Sigmoid colon (tissue), 7 donors: Measurements from ENCODE around the gene TLE2. TPM values are rescaled to one million over a fixed set of nuclear protein-coding genes. Genes with fewer than 3 reads are reported as not detected.
"Not testable (repeated sequence)": the region's sequence is repeated elsewhere in the genome, so short reads cannot be mapped to it uniquely, and the experiment has no call there.

Experiments used
- DNase-seq: peaks from one replicate; pipeline ENCODE4 v3.0.0-alpha.2; 2019
- H3K27ac ChIP-seq, 4 donors: fragments of 200-600 bp; sonication (generic); one replicate each; pipeline ENCODE4 v1.5.1; 2016 to 2019; ENCODE audit warnings: mild to moderate bottlenecking in 1 of 4
- H3K27me3 ChIP-seq, 3 donors: fragments of 200-600 bp; sonication (generic); one replicate each; pipeline ENCODE4 v1.5.1; 2019; ENCODE audit warnings: mild to moderate bottlenecking in 1 of 3
- H3K36me3 ChIP-seq, 4 donors: fragments of 200-600 bp; sonication (generic); one replicate each; pipeline ENCODE4 v1.5.1; 2016 to 2019
- H3K4me1 ChIP-seq, 4 donors: fragments of 200-600 bp; sonication (generic); one replicate each; pipeline ENCODE4 v1.5.1; 2017 to 2019
- H3K4me3 ChIP-seq, 4 donors: fragments of 200-600 bp; sonication (generic); one replicate each; pipeline ENCODE4 v1.5.1; 2017 to 2019; ENCODE audit warnings: mild to moderate bottlenecking in 2 of 4, moderate library complexity in 1 of 4
- H3K9me3 ChIP-seq, 4 donors: fragments of 200-600 bp in 3 of 4; sonication (generic) in 3 of 4; one replicate each; pipeline versions ENCODE4 v1.5.1 to v1.6.1; 2013 to 2019
- EP300 ChIP-seq, 4 donors: sonication (generic); formaldehyde crosslinking; IDR thresholded peaks; one replicate each; pipeline ENCODE4 v1.6.1; 2017; ENCODE audit warnings: antibody characterized with exemption in 4 of 4
- POLR2A ChIP-seq, 2 donors: fragments of 450-650 bp; IDR thresholded peaks; one replicate each; pipeline ENCODE4 v1.6.1; 2016; ENCODE audit warnings: antibody characterized with exemption in 2 of 2, mild to moderate bottlenecking in 2 of 2, moderate library complexity in 2 of 2
- POLR2AphosphoS5 ChIP-seq, 4 donors: sonication (generic); formaldehyde crosslinking; IDR thresholded peaks; one replicate each; pipeline ENCODE4 v1.6.1; 2017; ENCODE audit warnings: antibody characterized with exemption in 4 of 4
- WGBS, 2 donors: extraction: QIAGEN DNeasy Blood & Tissue Kit; methylation state at CpG; one replicate each; pipeline ENCODE4 v1.1.7; 2013; 5-methylcytosine and 5-hydroxymethylcytosine counted together
- intact Hi-C: fragments of 100-400 bp; cut with DNase I; formaldehyde crosslinking; loops from one replicate; pipeline ENCODE4 v1.15.1; 2023
- polyA plus RNA-seq, 3 donors: library from polyadenylated mRNA; stranded (reverse); fragments of 200-250 nt; gene quantifications; one replicate each; pipeline ENCODE4 v1.2.3, GENCODE V29; 2013
- total RNA-seq, 4 donors: library from RNA; depleted of rRNA; stranded (reverse); fragments of >200 nt; gene quantifications; one replicate each; pipeline ENCODE4 v1.1.0, GENCODE V29; 2016
- TF ChIP-seq, protein P1 (sequence below), 4 experiments: fragments of 450-650 bp in 3 of 4; fragments of 200-600 bp in 1 of 4; IDR thresholded peaks; one replicate each; pipeline ENCODE4 v1.5.1; 2016 to 2019; ENCODE audit warnings: antibody characterized with exemption in 4 of 4, mild to moderate bottlenecking in 3 of 4, moderate library complexity in 2 of 4
- donor health status: healthy with polysubstance abuse.
- donor health status: Bipolar disorder and iron deficiency.
- donor health status: healthy.

The TLE2 gene
- total and polyA plus RNA-seq, 7 donors: 10.9 to 66.5 (median 27.8) TPM

DNA sequence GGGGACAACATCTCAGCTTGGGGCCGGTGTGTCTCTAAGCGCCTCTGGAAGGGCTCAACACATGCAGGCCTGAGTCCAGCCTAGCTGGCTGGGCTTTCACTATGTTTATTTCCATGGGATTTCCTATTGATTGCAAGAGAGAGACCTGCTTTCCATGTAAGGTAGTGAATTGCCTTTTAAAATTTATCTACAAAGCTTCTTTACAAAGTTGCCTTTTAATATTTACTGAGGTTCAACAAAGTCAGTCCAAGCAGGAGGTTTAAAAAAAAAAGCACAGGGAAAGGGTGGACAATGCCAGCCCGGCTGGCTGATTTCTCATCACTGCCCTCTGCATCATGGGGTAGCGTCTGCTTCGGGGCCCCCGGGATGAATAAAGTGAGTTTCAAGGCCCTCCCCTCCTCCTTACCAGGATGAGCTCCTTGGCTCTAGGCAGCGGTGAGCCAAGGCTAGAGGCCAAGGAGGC is 15.8 kb downstream of the TLE2 start:
- TF ChIP-seq EP300 (IDR thresholded peaks at IDR 0.05) (no peak), POLR2AphosphoS5 (IDR thresholded peaks at IDR 0.05) (no peak), POLR2A (IDR thresholded peaks at IDR 0.05) (no peak)
- TF ChIP-seq, protein P1, sequence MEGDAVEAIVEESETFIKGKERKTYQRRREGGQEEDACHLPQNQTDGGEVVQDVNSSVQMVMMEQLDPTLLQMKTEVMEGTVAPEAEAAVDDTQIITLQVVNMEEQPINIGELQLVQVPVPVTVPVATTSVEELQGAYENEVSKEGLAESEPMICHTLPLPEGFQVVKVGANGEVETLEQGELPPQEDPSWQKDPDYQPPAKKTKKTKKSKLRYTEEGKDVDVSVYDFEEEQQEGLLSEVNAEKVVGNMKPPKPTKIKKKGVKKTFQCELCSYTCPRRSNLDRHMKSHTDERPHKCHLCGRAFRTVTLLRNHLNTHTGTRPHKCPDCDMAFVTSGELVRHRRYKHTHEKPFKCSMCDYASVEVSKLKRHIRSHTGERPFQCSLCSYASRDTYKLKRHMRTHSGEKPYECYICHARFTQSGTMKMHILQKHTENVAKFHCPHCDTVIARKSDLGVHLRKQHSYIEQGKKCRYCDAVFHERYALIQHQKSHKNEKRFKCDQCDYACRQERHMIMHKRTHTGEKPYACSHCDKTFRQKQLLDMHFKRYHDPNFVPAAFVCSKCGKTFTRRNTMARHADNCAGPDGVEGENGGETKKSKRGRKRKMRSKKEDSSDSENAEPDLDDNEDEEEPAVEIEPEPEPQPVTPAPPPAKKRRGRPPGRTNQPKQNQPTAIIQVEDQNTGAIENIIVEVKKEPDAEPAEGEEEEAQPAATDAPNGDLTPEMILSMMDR (IDR thresholded peaks at IDR 0.05): no peak
- H3K27me3 ChIP-seq: no peaks in the 10 kb centered on the region
- H3K4me3 ChIP-seq: no peak overlapping the region
- intact Hi-C loops: no loop called here
- H3K36me3 ChIP-seq: peaks cover 12 to 54% (median 17%) of the 10 kb centered on the region in 4 donors
- H3K27ac ChIP-seq: no peak overlapping the region
- 86 to 90% methylated on average over 7 of the region's 7 CpGs for WGBS, 2 donors
- H3K4me1 ChIP-seq: no peaks in the 10 kb centered on the region
- DNase-seq: no peak
- no peaks in the 10 kb centered on the region for H3K9me3 ChIP-seq

DNA sequence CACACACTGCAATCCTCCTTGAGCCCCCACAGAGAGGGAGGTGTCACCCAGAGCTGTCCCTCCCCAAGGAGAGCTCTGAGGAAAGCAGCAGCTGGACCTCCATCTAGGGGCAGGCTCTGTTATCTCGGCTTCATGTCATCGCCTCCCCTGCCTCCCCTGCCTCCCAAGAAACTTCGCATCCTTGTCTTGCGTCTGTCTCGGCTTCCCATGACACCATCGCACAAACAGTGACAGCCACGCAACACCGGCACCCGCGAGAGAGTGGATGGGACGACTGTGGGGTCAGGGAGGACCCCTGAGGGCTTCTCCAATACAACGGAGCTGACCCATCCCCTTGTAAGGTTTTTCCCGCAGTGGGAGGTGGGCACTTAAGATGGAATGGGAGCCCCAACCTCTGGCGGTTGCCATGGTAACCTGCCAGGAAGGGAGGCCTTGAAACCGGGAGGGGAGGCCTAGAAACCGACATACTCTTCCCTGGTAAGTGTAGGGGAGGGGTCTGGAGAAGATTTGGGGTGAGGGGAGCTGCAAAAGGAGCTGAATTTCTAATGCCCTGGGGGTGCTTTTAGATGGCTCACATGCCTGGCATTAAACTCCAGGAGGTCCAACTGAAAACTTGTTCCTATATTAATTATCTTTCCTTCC is 16.3 kb downstream of the TLE2 start:
- peaks cover 12 to 59% (median 17%) of the 10 kb centered on the region in 4 donors for H3K36me3 ChIP-seq
- no peak overlapping the region for H3K27ac ChIP-seq
- intact Hi-C loops: no loop called here

DNA sequence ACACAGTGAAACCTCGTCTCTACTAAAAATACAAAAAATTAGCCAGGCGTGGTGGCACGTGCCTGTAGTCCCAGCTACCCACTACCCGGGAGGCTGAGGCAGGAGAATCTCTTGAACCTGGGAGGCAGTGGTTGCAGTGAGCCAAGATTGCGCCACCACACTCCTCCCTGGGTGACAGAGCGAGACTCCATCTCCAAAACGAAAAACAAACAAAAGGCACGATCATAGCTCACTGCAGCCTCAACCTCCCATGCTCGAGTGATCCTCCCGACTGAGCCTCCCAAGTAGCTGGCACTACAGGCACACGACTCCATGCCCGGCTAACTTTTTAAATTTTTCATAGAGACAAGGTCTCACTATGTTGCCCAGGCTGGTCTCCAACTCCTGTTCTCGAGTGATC is 17.0 kb downstream of the TLE2 start:
- H3K27me3 ChIP-seq, DNase-seq, intact Hi-C loops, H3K9me3 ChIP-seq, H3K27ac ChIP-seq, H3K4me1 ChIP-seq, H3K4me3 ChIP-seq: not testable (repeated sequence)
- H3K36me3 ChIP-seq: peaks cover 12 to 66% (median 19%) of the 10 kb centered on the region in 4 donors
- 84 to 86% methylated on average over 13 of the region's 13 CpGs for WGBS, 2 donors

More for the DNA sequence above, 16.3 kb downstream of the TLE2 start:
- Histone ChIP-seq H3K27me3 (no peaks in the 10 kb centered on the region), H3K9me3 (no peaks in the 10 kb centered on the region), H3K4me1 (no peaks in the 10 kb centered on the region), H3K4me3 (no peak overlapping the region)
- TF ChIP-seq, protein P1 (IDR thresholded peaks at IDR 0.05): no peak
- TF ChIP-seq EP300 (IDR thresholded peaks at IDR 0.05) (no peak), POLR2A (IDR thresholded peaks at IDR 0.05) (no peak), POLR2AphosphoS5 (IDR thresholded peaks at IDR 0.05) (no peak)
- 85 to 87% methylated on average over 16 of the region's 16 CpGs for WGBS, 2 donors
- no peak for DNase-seq

DNA sequence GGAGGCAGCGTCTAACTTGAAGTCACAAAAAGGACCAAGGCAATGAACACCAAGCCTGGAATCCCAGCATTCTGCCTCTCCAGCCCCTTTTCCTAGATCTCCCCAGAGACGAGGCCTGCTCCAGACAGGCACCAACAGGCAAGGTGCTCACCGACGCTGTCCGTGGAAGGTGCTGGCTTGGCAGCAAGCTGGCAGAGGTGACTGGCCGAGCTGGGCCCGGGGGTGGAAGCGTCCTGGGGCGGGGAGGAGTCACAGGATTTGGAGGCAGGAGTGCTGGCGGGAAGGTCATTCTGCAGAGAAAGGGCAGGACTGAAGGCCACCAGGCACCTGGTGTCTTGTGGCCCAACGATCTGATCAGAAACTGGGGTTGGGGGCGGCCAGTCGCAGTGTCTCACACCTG is 18.2 kb downstream of the TLE2 start:
- Histone ChIP-seq H3K36me3 (peaks cover 12 to 75% (median 22%) of the 10 kb centered on the region in 4 donors), H3K4me3 (no peak overlapping the region), H3K4me1 (no peaks in the 10 kb centered on the region), H3K27ac (no peak overlapping the region), H3K9me3 (no peaks in the 10 kb centered on the region), H3K27me3 (no peaks in the 10 kb centered on the region)
- intact Hi-C loops: no loop called here
- 89 to 92% methylated on average over 13 of the region's 13 CpGs for WGBS, 2 donors
- DNase-seq: no peak
- TF ChIP-seq POLR2A (IDR thresholded peaks at IDR 0.05): no peak
- TF ChIP-seq EP300 (IDR thresholded peaks at IDR 0.05): no peak
- TF ChIP-seq POLR2AphosphoS5 (IDR thresholded peaks at IDR 0.05): no peak
- TF ChIP-seq, protein P1 (IDR thresholded peaks at IDR 0.05): no peak

DNA sequence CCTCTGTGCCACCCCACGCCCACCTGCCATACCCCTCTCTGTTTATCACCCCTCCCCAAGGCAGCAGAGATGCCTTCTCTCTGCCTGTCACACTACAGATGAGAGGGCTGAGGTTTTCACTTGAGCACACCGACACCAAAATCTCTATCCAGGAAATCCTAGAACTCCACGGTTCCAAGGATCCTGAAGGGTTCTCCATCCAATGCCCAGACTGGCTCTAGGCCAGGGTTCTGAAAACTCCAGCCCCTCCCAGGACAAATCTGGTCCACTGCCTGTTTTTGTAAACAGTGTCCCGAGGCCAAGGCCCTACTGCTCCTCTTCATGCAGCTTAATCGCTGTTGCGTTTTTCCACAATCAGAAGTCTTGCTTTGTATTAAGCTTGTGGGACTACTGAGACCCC is 20.1 kb downstream of the TLE2 start:
- Histone ChIP-seq H3K27me3 (no peaks in the 10 kb centered on the region), H3K36me3 (peaks cover 12 to 73% (median 20%) of the 10 kb centered on the region in 4 donors), H3K27ac (no peak overlapping the region), H3K9me3 (no peaks in the 10 kb centered on the region), H3K4me1 (no peaks in the 10 kb centered on the region), H3K4me3 (no peak overlapping the region)
- 80 to 85% methylated on average over 6 of the region's 6 CpGs for WGBS, 2 donors
- no peak for DNase-seq
- no peak for TF ChIP-seq EP300 (IDR thresholded peaks at IDR 0.05)
- no peak for TF ChIP-seq POLR2AphosphoS5 (IDR thresholded peaks at IDR 0.05)
- TF ChIP-seq POLR2A (IDR thresholded peaks at IDR 0.05): no peak
- intact Hi-C loops: no loop called here

DNA sequence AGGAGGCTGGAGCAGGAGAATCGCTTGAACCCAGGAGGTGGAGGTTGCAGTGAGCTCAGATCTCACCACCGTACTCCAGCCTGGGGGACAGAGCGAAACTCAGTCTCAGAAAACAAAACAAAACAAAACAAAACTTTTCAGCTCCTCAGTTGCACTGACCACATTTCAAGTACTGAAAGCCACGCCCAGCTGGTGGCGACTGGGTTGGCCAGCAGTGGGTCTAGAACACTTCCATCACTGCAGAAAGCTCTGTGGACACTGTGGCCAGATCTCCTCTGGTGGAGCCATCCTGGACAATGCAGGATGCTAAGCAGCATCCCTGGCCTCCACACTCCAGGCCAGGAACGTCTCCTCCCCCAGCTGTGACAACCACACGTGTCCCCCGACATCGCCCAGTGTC is 21.1 kb downstream of the TLE2 start:
- intact Hi-C loops: no loop called here

More for the DNA sequence above, 21.1 kb downstream of the TLE2 start:
- Histone ChIP-seq H3K27me3 (no peaks in the 10 kb centered on the region), H3K36me3 (peaks cover 8 to 71% (median 20%) of the 10 kb centered on the region in 4 donors), H3K9me3 (no peaks in the 10 kb centered on the region), H3K4me3 (no peak overlapping the region), H3K4me1 (no peaks in the 10 kb centered on the region), H3K27ac (no peak overlapping the region)
- WGBS, 2 donors: 82 to 86% methylated on average over 9 of the region's 9 CpGs
- no peak for DNase-seq
- TF ChIP-seq POLR2AphosphoS5 (IDR thresholded peaks at IDR 0.05) (no peak), EP300 (IDR thresholded peaks at IDR 0.05) (no peak), POLR2A (IDR thresholded peaks at IDR 0.05) (no peak)
- TF ChIP-seq, protein P1 (IDR thresholded peaks at IDR 0.05): no peak
